ENCODE data around the gene SLC5A10.

The SLC5A10 gene

DNA sequence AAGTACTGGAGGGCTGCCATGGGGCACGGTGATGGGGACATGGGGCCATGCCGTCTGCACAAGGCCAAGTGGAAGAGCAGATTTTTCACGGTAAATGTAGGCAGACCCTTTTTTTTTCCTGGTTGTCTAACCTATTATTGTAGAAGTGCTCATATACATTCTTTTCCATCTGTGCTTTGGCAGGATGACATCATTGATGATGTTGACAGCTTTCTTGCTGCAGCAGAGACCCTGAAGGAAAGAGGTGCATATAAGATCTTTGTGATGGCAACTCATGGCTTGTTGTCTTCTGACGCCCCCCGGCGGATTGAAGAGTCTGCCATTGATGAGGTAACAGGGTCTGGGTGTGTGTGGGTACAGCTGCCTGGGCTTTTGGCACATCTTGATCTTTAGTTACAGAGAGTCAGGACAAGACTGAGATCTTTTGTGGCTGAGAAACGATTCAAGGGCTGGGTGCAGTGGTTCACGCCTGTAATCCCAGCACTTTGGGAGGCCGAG lies 23.3 kb upstream of the SLC5A10 start:
- CTCF ChIA-PET, result interaction anchor here (2.0 kb wide), 1 partner anchor 33 kb away, joined by 6 read pairs; no protein-coding TSS in a partner anchor
- no peak for DNase-seq (ENCODE audit: extremely low spot score)
- TF ChIP-seq, protein P1, sequence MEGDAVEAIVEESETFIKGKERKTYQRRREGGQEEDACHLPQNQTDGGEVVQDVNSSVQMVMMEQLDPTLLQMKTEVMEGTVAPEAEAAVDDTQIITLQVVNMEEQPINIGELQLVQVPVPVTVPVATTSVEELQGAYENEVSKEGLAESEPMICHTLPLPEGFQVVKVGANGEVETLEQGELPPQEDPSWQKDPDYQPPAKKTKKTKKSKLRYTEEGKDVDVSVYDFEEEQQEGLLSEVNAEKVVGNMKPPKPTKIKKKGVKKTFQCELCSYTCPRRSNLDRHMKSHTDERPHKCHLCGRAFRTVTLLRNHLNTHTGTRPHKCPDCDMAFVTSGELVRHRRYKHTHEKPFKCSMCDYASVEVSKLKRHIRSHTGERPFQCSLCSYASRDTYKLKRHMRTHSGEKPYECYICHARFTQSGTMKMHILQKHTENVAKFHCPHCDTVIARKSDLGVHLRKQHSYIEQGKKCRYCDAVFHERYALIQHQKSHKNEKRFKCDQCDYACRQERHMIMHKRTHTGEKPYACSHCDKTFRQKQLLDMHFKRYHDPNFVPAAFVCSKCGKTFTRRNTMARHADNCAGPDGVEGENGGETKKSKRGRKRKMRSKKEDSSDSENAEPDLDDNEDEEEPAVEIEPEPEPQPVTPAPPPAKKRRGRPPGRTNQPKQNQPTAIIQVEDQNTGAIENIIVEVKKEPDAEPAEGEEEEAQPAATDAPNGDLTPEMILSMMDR (IDR thresholded peaks at IDR 0.05; ENCODE audit: control extremely low read depth, extremely low read depth, low read depth, missing control alignments), result no peak
- POLR2A ChIA-PET, result no interaction called here

DNA sequence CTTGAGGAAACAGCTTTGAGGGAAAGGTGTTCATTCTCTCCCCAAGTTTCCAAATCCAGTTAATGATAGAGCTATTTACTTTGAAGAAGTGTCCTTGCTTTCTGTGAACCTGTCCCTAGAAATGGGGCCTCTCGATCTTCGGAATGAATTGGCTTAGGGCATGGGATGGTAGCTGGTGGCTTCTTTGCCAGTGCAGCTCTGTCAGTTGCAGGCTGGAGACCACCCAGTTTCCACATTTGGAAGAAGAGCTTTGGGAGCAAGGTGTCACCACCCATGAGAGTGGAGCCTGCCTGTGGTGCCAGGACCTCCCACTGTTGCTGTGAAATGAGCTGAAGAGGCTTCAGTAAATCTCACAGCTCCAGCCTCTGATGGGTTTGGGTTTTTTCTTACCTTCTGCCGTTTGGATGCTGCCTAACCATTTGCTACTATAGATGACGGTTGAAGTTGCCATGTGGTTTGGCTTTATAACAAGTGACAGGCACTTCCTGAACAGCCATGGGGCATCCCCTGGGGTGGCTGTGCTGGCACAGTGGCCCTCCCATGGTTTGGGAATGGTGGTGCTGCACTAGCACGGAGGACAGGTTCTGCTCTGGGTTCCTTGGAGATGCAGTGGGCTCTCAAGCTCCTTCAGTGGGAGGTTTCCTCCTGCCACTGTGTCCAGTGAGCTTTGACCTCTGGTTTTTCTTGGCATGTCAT lies 19.5 kb upstream of the SLC5A10 start:
- CTCF ChIA-PET, result interaction anchor here (0.7 to 1.7 kb wide), 4 partner anchors 11 to 31 kb away, joined by 3 to 4 read pairs (median 4); no protein-coding TSS in a partner anchor
- POLR2A ChIA-PET, result no interaction called here
- TF ChIP-seq, protein P1 (IDR thresholded peaks at IDR 0.05; ENCODE audit: control extremely low read depth, extremely low read depth, low read depth, missing control alignments), result no peak
- no peak for DNase-seq (ENCODE audit: extremely low spot score)

DNA sequence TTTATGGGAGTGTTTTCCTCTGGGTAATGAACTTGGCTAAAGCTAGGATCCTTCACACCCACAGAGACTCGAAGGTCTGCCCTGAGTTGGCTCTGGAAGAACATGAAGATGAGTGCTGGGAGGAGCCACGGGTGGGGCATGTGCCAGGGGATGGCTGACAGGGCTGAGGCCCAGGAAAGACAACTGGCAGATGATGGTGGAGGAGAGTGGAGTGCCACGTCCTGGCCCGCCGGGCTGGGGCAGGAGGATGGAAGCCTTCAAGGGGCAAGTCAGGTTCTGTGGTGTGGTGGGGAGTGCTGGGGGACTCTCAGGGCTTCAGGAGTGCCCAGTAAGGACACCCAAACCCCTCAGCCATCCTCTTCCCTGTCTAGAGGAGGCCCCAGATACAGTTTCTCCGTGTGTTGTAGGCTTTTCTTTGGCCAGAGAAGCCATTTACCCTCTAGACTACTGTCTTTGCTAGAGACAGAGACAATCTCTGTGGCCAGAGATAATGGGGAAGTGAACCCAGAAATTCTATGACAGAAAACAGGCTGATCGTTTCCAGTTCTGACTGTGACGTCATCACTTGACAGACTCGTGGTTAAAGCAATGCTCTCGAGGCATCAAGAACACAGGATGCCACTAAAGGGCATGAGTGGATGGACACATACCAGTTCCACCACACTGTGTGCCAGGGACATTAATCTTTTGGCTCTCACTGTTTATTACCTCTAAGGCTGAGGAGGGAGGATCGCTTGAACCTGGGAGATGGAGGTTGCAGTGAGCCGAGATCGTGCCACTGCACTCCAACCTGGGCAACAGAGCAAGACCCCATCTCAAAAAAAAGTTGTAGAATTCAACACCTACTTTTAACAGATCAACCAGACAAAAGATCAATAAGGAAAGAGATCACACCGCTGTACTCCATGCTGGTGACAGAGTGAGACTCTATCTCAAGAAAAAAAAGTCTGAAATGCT lies 18.6 kb upstream of the SLC5A10 start:
- ChIA-PET POLR2A (interaction anchor here (0.9 kb wide), 1 partner anchor 22 kb away, joined by 6 read pairs; no protein-coding TSS in a partner anchor), CTCF (interaction anchor here (0.7 to 1.7 kb wide), 5 partner anchors 11 to 30 kb away, joined by 3 to 4 read pairs (median 3); no protein-coding TSS in a partner anchor)

DNA sequence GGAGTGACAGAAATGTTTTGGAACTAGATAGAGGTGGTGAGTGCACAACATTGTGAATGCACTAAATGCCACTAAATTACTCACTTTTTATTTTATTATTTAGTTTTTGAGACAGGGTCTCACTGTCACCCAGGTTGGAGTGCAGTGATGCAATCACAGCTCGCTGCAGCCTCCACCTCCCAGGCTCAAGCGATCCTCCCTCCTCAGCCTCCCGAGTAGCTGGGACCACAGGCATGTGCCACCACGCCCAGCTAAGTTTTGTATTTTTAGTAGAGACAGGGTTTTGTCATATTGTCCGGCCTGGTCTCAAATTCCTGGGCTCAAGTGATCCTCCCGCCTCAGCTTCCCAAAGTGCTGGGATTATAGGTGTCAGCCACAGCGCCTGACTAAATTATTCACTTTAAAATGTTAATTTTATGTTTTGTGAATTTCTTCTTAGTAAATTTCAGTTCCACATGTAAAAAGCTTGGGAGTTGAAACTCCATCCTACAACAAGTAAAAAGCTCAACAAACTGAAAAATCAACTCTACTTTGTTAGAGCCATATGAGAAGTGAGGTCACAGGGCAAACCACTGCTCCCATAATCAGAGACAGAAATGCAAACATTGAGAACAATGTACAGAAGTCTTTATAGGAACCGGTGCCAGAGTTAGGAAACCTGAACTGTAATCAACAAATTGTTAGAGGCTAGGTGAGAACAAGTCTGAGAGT lies 13.8 kb upstream of the SLC5A10 start:
- DNase-seq (ENCODE audit: extremely low spot score), result no peak
- ChIA-PET POLR2A (no interaction called here), CTCF (interaction anchor here (1.1 to 1.6 kb wide), 2 partner anchors 22 to 42 kb away, joined by 4 to 13 read pairs; no protein-coding TSS in a partner anchor)
- TF ChIP-seq, protein P1 (IDR thresholded peaks at IDR 0.05; ENCODE audit: control extremely low read depth, extremely low read depth, low read depth, missing control alignments), result no peak

More for the DNA sequence above, 18.6 kb upstream of the SLC5A10 start:
- TF ChIP-seq, protein P1 (IDR thresholded peaks at IDR 0.05; ENCODE audit: control extremely low read depth, extremely low read depth, low read depth, missing control alignments), result no peak
- DNase-seq (ENCODE audit: extremely low spot score), result no peak

DNA sequence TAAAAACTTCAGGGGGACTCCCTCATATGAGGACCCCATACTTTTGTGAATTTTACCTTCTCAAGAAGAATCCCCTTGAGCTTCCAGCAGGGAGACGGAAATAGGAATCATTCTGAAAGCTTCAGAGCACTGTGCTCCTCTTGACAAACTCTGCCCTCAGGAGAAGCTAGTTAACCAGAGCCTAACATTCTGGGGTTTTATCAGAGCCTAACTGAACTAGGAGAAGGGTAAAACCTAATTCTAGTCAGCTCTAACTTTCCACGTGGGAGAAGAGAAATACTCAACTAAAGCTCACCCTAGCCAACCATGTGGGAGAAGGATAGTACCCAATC lies 13.3 kb upstream of the SLC5A10 start:
- TF ChIP-seq, protein P1 (IDR thresholded peaks at IDR 0.05; ENCODE audit: control extremely low read depth, extremely low read depth, low read depth, missing control alignments), result no peak
- ChIA-PET CTCF (interaction anchor here (1.1 to 1.6 kb wide), 2 partner anchors 22 to 43 kb away, joined by 4 to 13 read pairs; no protein-coding TSS in a partner anchor), POLR2A (no interaction called here)
- DNase-seq (ENCODE audit: extremely low spot score), result no peak

Measured in GM10248 (cell line).